Measurements from ENCODE around the gene CHD1L.
"Not testable (repeated sequence)": the region's sequence is repeated elsewhere in the genome, so short reads cannot be mapped to it uniquely, and the experiment has no call there.

CHD1L gene

DNA sequence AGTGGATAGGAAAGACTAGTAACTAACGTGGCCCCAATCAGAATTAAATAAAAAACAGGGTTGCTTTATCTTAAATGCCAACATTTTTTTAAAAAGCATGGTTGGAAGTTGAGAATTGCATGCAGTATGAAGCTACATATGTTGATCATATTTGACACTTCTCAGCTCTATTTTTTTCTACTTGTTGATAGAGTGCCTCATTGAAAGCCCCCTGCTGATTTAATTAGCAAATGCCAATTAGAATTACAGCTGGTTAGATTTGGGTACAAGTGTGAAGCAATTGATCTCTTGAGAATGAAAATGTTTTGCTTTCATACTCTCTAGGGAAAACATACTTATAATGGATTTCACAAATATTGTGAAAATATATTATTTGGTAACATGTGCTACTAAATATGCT is 40.5 kb downstream of the CHD1L start:
- TF ChIP-seq, protein P1, sequence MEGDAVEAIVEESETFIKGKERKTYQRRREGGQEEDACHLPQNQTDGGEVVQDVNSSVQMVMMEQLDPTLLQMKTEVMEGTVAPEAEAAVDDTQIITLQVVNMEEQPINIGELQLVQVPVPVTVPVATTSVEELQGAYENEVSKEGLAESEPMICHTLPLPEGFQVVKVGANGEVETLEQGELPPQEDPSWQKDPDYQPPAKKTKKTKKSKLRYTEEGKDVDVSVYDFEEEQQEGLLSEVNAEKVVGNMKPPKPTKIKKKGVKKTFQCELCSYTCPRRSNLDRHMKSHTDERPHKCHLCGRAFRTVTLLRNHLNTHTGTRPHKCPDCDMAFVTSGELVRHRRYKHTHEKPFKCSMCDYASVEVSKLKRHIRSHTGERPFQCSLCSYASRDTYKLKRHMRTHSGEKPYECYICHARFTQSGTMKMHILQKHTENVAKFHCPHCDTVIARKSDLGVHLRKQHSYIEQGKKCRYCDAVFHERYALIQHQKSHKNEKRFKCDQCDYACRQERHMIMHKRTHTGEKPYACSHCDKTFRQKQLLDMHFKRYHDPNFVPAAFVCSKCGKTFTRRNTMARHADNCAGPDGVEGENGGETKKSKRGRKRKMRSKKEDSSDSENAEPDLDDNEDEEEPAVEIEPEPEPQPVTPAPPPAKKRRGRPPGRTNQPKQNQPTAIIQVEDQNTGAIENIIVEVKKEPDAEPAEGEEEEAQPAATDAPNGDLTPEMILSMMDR (IDR thresholded peaks at IDR 0.05; ENCODE audit: insufficient read depth, low read depth, low read length, missing control alignments) = no peak
- DNase-seq (ENCODE audit: low read depth) = no peak
- no peak overlapping the region for H3K4me3 ChIP-seq (ENCODE audit: low read depth, low read length)

- H3K4me3 ChIP-seq (ENCODE audit: low read depth, low read length) = no peak overlapping the region
- TF ChIP-seq, protein P1 (IDR thresholded peaks at IDR 0.05; ENCODE audit: insufficient read depth, low read depth, low read length, missing control alignments) = no peak
- no peak for DNase-seq (ENCODE audit: low read depth)
Measured at GRCh38 chr1:147287133-147287865, 44.8 kb downstream of the CHD1L start.

GRCh38 chr1:147292012-147292411 is 49.5 kb downstream of the CHD1L start:
- H3K4me3 ChIP-seq (ENCODE audit: low read depth, low read length) = no peak overlapping the region
- DNase-seq (ENCODE audit: low read depth) = no peak
- TF ChIP-seq, protein P1 (IDR thresholded peaks at IDR 0.05; ENCODE audit: insufficient read depth, low read depth, low read length, missing control alignments) = no peak

DNA sequence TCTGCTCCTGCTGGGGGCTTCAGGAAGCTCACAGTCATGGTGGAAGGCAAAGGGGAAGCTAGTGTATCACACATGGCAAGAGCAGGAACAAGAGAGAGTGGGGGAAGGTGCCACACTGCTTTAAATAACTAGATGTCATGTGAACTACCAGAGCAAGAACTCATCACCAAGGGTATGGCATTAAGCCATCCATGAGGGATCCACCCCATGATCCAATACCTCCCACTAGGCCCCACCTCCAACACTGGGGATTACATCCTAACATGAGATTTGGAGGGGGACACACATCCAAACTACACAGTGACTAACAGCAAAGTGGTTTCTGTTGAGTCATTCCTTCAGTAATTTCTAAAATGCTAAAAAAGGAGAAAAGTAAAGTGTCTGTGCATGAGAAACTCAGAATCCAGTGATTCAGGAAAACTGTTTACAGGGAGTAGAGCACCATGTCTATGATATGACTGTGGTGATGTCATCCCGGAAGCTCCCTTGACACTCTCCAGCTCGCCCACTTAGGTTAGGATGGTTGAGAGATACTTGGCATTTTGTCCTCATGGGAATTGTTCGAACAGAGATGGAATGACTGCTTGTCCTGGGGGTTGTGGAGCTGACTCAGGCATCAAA is 50.3 kb downstream of the CHD1L start:
- H3K4me3 ChIP-seq (ENCODE audit: low read depth, low read length) = no peak overlapping the region
- TF ChIP-seq, protein P1 (IDR thresholded peaks at IDR 0.05; ENCODE audit: insufficient read depth, low read depth, low read length, missing control alignments) = no peak
- no peak for DNase-seq (ENCODE audit: low read depth)

DNA sequence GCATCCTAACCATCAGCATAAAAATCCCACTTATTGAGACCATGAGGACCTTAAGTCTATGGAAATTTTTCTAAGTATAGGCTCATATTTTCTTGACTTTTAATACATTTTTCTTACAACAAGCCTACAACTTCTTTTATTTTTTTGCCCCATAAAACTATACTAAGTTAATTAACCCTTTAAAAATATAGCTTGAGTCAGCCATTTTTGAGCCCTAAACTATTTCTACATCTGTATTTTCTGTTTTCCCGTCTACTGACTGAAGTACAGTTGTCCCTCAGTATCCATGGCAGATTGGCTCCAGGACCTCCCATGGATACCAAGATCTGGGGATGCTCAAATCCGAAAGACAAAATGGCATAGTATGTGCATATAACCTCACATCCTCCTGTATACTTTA is 55.0 kb downstream of the CHD1L start:
- no peak for DNase-seq (ENCODE audit: low read depth)
- no peak overlapping the region for H3K4me3 ChIP-seq (ENCODE audit: low read depth, low read length)
- TF ChIP-seq, protein P1 (IDR thresholded peaks at IDR 0.05; ENCODE audit: insufficient read depth, low read depth, low read length, missing control alignments) = no peak

DNA sequence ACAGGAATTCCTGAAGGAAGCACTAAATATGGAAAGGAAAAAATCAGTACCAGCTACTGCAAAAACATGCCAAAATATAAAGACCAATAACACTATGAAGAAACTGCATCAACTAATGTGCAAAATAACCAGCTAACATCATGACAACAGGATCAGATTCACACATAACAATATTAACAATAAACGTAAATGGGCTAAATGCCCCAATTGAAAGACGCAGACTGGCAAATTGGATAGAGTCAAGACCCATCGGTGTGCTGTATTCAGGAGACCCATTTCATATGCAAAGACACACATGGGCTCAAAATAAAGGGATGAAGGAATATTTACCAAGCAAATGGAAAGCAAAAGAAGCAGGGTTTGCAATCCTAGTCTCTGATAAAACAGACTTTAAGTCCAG is 63.3 kb downstream of the CHD1L start:
- not testable (repeated sequence) for DNase-seq (ENCODE audit: low read depth); H3K4me3 ChIP-seq (ENCODE audit: low read depth, low read length)

GRCh38 chr1:147316968-147317367 is 74.5 kb downstream of the CHD1L start:
- H3K4me3 ChIP-seq (ENCODE audit: low read depth, low read length) = no peak overlapping the region
- peak; percentile 18 for DNase-seq (ENCODE audit: low read depth)
- TF ChIP-seq, protein P1 (IDR thresholded peaks at IDR 0.05; ENCODE audit: insufficient read depth, low read depth, low read length, missing control alignments) = no peak

GRCh38 chr1:147326933-147327687 is 84.6 kb downstream of the CHD1L start:
- not testable (repeated sequence) for DNase-seq (ENCODE audit: low read depth); H3K4me3 ChIP-seq (ENCODE audit: low read depth, low read length)
